Right lobe of liver (tissue), 4 donors: ENCODE results near the gene ANO9.

Source experiments
- CTCF ChIP-seq, 4 donors: fragments of 200-600 bp in 3 of 4; fragments of 450-650 bp in 1 of 4; IDR thresholded peaks; one replicate each; pipeline versions ENCODE4 v1.5.1 to v1.8.0; 2016 to 2022; ENCODE audit warnings: antibody characterized with exemption in 4 of 4, mild to moderate bottlenecking in 2 of 4
- POLR2A ChIP-seq: fragments of 450-650 bp; IDR thresholded peaks from one replicate; pipeline ENCODE4 v1.6.1; 2017; ENCODE audit warnings: antibody characterized with exemption, mild to moderate bottlenecking
- donor health status: DM: no; HTN: no; CAD: no.
- donor health status: DM: no; HTN: no; CAD: no.
- donor health status: DM: no; HTN: yes; CAD: no.

GRCh38 chr11:386483-386882 lies 55.3 kb downstream of the ANO9 start:
- no peak for TF ChIP-seq CTCF (IDR thresholded peaks at IDR 0.05)
- no peak for TF ChIP-seq POLR2A
